ENCODE results near the gene CASK. TPM values are rescaled to one million over a fixed set of nuclear protein-coding genes. Genes with fewer than 3 reads are reported as not detected.

Gene CASK
- total RNA-seq, 1 donor from 2014 or later = 30.2 TPM

DNA sequence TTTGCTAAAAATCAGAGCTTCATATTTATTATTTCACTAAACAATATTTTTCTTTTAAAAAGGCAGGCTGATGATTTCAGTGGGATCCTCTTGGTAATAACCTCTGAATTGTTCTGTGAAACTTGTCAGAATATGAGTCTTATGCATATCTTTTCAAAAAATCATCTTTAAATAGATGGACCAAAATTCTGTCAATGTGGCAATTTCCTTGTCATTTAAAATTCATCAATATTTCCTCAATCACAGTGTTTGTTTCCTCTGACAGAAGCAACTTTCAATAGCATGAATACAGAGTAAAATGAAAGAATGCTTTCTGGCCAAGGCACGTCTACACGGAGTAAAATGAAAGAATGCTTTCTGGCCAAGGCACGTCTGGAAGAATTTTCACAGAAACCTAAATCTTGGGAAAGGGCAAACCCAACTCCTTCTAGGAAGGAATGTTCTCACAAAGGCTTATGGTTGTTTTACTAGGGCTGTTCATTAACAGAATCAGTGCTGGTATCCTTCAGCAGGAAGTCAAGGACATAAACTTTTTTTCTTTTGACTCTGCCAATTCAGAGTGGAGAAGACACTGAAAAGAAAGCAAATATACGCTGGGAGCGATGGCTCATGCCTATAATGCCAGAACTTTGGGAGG, 333.6 kb downstream of the CASK start:
- DNase-seq (ENCODE audit: low spot score) = no peak

DNA sequence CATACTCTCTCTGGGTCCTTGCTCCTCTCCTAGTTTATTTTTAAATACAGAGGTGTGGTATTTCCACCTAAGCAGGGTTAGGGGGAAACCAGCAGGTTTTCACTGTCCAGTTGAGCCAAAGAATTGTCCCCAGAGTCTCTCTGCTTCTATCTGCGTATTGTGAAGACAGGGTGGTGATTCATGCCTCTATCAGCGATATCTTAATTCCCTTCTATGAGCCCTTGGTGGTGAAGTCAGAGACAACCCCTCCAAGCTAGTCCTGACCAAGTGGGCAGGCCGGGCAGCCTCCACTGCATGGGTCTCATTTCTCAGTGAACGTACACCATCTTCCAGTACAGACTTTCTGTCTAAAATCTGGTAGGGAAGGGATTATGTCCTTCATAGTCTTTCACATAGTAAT, 335.1 kb downstream of the CASK start:
- DNase-seq (ENCODE audit: low spot score) = no peak

DNA sequence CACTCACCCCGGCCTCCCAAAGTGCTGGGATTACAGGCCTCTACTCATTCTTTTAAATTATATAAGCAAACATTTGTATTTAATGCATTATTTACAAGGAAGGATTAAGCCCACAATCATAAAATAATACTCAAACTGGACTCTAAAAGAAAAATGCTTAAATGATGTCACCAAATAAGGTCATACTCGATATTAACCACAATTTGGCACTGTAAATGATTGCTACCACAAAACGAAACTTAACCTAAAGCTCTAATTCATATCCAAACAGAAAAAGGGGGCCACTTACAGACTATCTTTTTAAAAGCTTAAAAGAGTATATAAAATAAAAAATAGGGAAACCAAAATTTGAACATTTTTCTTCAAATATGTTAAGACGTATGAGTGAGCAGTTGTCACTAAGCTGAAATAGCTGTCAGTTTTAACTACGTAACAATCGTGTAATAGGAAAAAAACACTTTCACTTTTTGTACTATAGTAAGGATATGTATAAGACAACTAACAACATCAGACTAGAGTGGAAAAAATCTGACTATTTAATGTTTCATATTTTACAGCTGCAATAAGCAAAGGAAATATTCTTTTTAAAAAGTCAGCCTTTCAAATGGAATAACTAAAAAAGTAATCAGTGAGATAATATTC, 342.8 kb downstream of the CASK start:
- DNase-seq (ENCODE audit: low spot score) = no peak

DNA sequence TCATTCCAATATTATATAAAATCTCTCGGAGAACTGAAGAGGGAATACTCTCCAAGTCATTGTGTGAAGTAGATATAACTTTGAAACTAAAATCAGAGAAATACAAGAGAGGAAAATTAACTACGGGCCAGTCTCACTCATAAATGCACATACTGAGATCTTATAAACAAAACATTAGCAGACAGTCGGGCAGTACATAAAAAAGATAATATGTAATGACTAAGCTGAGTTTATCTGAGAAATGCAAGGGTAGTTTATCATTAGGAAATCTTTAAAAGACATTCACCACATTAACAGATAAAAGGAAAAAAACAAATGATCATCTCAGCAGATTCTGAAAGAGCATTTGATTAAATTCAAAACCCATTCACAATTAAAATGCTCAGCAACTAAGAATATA, 359.5 kb downstream of the CASK start:
- no peak for DNase-seq (ENCODE audit: low spot score)

DNA sequence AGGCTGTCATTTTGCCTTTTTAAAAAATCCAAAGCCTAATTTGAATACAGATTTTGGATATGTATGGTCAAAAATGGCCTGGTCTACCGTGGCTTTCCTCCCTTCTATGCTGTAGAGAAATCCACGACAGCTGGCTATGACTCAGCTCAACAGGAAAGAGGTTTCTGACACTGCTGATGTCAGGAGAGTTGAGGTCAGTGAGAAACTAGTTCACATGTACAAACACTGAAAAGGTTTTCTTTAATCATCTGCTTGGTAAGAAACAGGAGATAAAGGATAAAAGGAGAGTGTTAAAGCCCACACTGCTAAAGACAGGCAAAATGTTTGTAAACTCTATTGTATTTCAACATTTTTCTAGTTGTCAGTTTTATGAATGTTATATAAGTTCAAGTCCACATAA, 362.3 kb downstream of the CASK start:
- DNase-seq (ENCODE audit: low spot score) = no peak

DNA sequence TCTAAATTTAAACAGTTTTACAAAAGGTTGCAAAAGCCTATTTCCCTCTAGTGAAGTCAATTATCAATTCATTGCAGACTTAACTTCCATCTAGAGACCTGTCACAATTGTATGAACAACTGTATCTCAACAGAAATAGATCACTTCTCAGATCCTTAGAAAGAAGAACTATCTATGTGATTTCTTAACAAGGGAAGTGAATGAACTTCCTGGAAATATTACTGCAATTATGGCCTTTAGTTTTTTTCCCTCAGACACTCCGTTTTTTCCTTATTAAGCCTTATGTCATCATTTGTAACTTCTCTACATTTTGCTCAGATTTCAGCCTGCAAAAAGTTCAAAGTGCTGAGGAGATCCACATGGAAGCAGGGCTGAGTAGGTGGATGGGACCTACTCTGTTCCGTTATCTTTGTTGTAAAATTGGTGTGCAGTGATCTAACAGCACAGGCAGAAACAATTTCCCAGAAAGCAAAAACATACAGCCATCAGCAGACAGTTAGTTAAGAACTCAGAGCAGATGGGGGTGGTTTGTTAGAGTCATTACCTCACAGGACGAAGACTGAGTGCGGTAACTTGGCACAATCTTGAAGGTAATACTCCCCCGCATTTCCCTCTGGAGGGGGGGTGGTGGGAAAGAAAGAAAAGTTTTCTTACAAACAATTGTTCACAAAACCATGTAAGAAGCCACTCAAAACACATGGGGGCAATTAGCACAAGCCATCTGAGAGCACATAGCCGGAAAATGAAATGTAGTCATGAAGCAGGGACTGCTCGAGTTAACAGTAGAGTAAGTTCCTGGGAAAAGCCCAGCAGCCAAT, 363.9 kb downstream of the CASK start:
- no peak for DNase-seq (ENCODE audit: low spot score)

DNA sequence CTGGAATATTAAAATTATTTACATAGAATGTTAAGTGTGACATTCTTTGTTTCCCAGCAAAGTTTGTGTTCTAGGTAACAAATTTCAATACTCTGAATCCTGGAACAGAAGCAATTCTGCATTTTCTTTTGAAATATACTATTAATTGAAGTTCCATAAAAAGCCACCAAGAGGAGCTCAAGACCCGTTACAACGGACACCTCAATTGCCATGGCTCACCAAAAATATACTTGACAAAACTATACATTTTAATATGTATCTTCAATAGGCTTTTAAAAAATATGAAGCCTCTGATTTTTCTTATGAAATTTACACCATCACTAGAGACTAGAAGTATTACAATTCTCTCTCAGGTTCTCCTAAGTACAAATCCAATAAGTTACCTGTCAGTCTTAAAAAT, 364.8 kb downstream of the CASK start:
- DNase-seq (ENCODE audit: low spot score) = no peak

DNA sequence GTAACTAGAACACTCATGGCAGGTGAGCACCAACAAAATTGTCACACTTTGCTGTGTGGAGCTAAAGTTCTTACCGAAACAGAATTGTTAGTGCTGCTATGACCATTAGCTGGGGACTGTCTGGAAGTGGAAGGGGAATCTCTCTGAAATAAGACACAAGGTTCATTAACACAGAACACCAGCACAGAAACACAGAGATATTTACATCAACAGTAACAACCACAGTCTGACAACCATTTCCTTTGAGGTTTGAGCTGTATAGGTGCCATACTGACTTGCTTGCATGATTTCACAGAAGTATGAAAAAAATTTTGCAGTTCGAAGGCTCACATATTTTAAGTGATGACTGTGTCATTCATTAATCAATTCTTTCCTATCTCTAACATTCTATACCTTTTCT, 366.4 kb downstream of the CASK start:
- no peak for DNase-seq (ENCODE audit: low spot score)

DNA sequence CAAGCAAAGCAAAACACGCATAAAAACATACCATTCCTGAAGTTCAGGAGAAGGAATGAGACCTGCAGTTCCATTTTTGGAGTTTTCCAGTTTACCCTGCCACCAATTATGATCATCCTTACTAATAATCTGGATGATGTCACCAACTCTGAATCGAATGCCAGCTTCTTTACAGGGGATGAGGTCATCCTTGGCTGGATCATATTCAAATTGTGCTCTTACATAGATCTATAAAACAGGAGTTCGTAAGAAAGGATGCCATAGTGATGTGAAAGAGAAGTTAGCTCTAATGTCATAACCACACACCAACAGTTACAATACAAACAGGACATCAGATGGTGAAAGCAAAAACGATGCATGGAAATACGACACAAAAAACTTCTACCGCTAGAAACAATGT, 369.7 kb downstream of the CASK start:
- DNase-seq (ENCODE audit: low spot score) = no peak

DNA sequence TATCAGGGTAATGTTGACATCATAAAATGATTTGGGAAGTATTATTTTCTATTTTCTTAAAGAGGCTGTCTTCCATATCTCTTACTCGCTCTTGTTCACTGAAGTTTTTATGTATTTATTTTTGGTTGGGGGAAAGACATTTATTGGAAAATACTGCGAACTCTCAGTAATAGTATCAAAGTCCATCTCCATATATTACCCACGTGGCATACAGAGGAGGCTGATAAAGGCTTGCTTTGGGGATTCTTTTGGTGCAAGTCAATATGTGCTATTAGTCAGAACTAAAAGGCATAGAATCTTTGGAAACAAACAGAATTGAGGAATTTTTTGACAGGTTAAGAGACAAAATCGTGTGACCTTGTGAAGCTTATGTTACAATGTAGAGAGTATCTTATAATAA, 374.9 kb downstream of the CASK start:
- no peak for DNase-seq (ENCODE audit: low spot score)

DNA sequence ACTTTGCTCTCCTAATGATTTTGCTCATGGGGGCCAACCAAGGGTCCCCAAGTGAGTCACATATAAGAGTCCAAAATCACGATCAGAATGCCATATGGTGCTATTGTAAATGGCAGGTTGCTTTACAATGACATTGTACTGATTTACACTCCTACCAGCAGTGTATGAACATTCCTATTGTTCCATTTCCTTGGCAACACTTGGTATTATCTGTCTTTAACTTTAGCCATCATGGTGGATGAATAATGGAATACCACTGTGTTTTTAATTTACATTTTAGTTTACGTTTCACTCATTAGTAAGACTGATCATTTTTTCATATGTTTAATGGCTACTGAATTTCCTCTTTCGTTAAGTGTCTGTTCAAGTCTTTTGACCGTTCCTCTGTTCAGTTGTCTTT, 379.7 kb downstream of the CASK start:
- DNase-seq (ENCODE audit: low spot score) = no peak

DNA sequence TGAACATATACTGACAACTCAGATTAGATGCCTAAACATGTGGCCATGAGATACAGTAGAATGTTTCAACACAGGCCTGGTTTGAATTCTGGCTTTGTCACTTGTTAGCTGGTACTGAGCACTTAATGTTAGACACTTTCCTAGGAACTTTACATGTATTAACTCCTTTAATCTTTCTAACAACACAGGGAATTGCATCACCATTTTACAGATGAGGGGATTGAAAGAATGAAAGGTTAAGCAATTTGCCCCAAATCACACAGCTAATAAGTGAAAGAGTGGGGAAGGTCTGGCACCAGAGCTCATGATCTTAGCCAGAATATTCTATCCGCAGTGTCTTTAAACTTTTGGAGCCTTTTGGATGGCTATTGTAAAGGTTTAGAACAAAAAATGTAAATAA, 380.3 kb downstream of the CASK start:
- no peak for DNase-seq (ENCODE audit: low spot score)

DNA sequence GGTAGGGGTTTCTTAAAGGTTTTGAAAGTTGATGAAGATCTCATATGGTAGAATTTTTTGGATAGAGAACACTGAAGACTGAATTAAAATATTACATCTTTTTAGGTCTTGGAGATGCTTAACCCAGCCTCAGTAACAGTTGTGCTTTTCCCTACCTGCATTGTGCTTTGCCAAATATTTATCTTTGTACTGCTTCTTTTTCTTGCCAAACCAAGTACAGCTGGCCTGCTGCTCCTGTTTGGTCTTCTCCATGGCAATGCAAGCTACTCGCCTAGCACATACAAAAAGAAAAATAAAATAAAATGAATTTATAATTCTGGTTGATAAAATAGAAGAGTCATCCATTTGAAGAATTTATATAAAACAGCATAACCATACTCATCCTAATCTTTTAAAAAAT, 380.8 kb downstream of the CASK start:
- DNase-seq (ENCODE audit: low spot score) = no peak

DNA sequence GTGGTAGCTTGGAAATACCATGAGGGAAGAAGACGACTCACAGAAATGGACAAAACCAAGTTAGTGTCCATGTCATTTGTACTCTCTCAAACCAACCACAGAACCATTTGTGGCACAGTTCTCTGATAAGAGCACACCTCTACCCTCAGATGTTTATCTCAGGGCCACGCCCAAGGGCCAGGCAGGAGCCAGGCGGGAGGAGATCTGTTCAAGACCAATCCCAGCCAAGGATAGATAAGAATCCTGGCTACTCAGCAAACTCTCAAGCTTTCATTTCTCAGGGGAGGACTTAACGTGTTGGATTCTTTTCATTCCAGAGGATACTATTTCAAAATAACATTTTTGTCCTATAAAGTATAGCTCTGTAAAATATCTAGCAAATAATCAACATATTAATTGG, 381.2 kb downstream of the CASK start:
- no peak for DNase-seq (ENCODE audit: low spot score)

DNA sequence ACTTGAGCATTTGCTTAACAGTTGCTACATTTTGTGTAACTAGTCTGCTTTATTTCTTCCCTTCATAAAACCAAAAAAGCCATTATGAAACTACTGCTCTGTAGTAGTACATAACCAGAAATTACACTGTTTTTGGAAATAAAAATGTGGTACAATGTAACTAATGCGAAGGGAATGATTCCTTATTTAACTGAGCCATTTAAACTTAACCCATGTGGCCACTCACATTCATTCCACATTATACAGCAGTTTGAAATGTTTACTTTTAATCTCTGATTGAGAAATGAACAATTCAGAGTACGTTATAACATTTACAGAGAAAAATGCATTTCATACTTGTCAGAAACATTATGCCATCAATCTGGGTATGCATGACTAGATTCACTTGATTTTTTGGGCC, 382.0 kb downstream of the CASK start:
- no peak for DNase-seq (ENCODE audit: low spot score)

DNA sequence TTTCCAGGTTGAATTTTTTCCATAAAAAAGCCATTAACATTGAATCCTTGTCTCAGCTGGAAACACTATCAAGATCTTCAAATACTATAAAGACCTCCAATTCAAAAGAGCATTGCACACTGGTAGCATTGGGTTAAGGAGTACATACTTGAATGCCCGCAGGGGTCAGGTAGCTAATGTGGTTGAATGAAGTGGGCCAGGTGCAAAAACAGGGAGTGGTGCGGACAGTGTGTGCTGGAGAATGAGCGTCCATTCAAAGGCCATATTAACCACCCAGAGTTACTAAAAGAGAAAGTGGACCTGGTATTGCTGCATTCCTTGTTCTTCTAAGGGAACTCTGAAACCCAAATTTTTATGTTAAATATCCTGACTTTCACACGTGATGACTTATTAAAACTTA, 384.6 kb downstream of the CASK start:
- DNase-seq (ENCODE audit: low spot score) = no peak

DNA sequence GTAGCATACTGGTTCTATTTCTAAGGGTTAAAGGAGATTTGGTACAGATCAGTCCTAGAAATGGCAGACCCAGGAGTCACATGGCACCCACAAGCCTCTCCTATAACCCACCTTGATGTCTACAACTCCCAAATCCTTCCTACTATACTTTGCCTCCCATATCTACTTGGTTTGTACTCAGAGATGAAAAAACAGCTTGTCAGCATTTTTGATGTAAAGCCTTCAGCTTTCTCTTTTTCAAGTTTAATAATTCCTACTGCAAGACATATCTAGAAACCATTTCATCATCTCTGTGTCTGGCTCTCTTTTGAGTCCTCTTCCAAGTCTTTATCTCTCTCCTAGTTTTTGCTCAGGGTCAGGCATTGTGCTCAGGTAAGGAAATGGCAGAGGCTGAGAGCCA, 393.3 kb downstream of the CASK start:
- no peak for DNase-seq (ENCODE audit: low spot score)

DNA sequence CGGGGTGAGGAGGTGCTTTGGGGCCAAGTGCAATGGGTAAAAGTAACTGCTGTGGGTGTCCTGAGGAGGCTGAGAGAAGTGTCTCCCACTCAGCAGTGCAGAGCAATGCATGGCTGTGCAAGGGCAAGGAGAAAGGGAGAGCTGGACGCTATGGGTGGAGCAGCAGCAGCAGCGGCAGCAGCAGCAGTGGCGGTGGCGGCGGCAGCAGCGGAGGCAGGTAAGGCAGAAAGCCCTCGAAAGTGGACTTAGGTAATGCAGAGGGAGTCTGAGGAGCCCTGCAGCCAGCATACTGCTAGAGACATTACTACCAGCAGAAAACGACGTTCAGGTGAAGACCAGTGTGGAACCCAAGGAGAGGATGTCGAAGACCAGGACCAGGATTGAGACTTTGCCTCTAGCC, 394.1 kb downstream of the CASK start:
- DNase-seq (ENCODE audit: low spot score) = no peak

DNA sequence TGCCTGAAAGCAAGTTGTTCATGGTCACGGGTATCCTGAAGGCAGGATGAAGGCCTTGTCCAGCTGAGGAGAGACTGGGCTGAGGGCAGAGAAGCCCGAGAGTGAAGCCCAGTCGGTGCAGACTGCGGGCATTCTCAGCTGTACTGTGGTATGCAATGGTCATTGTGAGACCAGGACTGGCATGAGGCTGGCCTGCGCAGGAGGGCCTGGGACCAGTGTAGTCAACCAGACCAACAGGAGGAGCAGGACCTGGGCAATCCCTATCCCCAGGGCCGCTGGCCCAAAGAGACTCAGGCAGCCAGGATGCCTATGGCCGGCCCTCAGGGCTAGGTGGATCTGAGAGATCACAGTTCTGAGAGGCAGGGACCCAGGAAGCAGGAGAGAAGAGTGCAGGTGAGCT, 394.6 kb downstream of the CASK start:
- no peak for DNase-seq (ENCODE audit: low spot score)

DNA sequence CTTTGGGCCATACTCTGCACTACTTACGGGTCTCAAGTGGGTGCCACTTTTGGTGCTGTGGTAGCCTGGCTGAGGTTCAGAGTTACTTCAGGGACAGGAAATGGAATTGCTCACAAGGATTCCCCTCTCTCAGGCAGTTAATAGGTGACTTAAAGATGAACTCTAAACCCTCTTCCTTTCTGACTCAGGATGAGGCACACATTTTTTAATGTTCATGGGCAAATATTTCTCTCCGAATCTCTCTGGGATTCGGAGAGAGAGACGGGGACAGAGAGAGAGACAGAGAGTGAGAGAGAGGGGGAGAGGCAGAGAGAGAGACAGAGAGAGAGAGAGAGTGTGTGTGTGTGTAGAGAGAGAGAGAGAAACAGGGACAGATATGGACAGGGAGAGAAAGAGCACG, 396.4 kb downstream of the CASK start:
- DNase-seq (ENCODE audit: low spot score) = no peak

DNA sequence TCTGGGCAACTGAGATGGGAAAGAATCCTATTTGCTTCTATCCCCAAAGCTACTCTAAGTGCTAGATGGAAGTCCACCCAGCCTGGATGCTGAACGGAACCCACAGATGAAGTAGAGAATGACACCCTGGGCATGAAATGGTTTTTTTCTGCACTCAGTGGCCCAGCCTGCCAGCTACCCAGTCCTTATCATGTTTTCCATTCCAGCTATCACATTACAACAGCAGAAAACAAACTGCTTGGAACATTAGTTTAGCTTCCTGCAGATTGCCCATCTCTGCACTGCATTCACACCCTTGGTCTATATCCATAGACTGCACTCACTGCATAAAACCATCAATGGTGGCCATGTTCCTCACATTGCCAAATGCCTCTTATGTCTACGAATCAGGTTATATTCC, 397.1 kb downstream of the CASK start:
- DNase-seq (ENCODE audit: low spot score) = no peak

DNA sequence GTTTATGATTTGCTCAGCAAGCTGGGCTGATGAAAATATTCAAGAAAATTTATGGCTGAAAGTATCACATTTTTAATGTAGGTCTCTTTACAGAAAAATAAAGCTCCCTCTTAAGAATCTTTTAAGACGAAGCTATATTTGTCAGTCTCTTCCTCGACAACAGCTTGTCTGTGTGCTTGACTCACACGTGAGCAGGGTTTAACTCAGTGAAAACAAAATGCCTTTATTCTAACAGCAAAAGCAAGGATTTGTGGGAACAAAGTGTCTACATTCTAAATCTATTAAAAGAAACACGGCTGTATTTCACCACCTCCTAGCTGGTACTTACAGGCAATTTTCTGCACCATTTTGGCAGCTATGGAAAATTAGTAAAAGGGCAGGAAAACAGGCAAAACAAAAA, 400.7 kb downstream of the CASK start:
- DNase-seq (ENCODE audit: low spot score) = no peak

DNA sequence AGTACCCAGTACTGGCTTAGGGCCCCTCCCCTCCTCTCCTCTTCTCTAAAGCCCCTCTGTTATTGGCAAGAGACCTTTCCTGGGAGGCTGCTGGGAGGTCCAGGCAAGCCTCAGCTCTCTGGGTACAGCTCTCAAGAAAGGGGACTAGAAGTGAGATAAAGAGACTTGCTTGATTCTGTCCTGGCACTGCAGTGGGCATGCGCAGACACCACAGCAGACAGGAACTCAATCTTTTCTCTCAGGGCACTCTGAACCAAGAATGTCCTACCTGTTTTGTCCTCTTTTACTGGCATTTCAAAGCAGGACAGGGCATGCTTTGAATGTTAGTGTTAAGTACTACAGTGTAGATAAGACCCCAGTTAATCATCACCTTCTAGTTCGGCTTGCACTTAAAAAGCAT, 401.3 kb downstream of the CASK start:
- no peak for DNase-seq (ENCODE audit: low spot score)

All from mesenteric fat pad (tissue), 1 donor.